HL-60/S4 treated with phorbol 12-myristate 13-acetate at 8.2 ng/mL for 4 days and 3 days (cell line): ENCODE data around the gene SPATA6L.

Source experiments
- in situ Hi-C: fragments of 300-500 bp; cut with MboI; formaldehyde crosslinking; loops from 2 replicates; pipeline ENCODE4 v1.15.0; 2022; ENCODE audit warnings: low sequenced_read_pairs

Gene SPATA6L

DNA sequence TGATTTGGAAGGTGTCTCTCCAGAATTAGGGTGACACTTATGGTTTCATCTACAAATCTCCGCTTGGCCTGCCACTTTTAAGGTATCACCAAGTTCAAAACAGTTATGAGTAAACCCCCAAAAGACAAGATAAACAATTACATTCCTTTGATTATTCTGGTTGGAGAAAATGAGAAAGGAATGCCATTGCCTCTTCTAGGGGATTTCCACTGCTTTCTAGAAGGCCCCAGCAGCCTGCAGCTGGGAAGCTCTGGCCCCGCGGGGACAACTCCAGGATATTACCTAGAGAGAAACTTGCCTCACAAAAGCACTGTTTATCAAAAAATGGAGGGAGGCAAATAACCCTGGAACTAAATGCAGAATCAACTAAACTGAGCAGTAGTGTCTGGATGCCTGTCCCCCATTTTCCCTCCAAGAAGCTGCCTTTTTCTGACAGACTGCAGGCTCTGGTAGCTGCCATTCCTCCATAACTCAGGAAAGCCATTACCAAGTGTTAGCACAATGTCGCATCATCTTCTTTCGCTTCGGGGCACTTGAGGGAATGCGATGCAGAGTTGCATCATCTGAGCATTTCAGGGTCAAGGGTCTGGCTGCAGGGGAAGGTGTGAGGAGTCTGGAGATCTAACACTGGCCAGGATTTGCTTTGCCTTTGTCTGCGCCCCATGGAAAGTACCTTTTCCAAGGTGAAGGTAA lies 75.7 kb downstream of the SPATA6L start:
- in situ Hi-C loops, result no loop called here

GRCh38 chr9:4588721-4589120 lies 77.6 kb downstream of the SPATA6L start:
- in situ Hi-C loops, result no loop called here

- in situ Hi-C loops, result no loop called here
Measured at GRCh38 chr9:4585135-4585534, 81.1 kb downstream of the SPATA6L start.

DNA sequence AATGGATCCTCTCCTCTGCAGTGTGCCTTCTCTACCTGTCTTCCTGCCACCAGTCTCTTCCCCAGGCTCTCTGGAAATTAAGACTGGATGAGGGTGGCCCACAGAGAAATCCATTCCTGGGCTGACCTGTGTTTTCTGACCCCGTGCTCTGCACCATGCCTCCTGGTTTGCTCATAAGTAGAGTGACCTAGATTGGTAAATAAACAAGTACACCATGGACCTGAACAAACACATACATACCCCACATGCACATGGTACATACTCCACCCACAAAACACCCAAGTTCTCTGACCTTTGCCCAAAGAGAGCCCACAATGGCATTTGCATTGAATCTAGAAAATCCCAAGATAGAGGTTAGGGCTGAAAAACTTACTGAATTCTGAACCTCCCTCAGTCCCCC lies 81.6 kb downstream of the SPATA6L start:
- in situ Hi-C loops, result no loop called here

DNA sequence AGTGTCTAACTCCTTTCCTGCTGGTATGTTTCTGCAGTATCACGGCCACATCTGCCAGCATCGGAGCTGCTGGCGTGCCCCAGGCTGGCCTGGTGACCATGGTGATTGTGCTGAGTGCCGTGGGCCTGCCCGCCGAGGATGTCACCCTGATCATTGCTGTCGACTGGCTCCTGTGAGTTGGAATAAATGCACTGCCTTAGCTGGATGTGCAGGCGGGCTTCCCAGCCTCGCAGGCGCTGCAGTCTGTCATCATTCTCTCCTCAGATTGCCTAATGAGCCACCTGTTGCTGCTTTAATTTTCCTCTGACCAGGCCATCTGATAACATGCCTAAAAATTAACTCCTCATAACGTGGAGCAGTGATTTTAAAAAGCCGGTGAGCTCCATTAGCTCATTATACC lies 83.3 kb downstream of the SPATA6L start:
- in situ Hi-C loops, result no loop called here

GRCh38 chr9:4581861-4582565 lies 84.3 kb downstream of the SPATA6L start:
- in situ Hi-C loops, result no loop called here

- in situ Hi-C loops, result no loop called here
Measured at GRCh38 chr9:4581035-4581760, 85.1 kb downstream of the SPATA6L start.

- in situ Hi-C loops, result no loop called here
Measured at GRCh38 chr9:4579001-4579400, 87.3 kb downstream of the SPATA6L start.

- in situ Hi-C loops, result no loop called here
Measured at GRCh38 chr9:4576448-4576847, 89.8 kb downstream of the SPATA6L start.

DNA sequence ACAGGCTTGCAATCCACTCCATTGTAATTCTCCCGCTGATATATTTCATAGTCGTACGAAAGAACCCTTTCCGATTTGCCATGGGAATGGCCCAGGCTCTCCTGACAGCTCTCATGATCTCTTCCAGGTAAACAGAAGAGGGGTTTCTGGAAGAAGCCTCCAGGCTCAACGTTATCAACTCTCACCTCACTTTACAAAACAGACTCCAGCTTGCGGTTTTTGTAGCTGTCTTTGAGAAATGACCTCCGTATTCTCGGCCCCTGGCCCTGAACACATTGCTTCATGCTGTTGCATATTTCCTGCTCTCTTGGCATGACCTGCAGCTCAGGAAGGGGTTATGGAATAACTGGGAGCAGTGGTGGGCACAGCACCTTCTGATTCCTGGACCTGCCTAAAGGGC lies 90.3 kb downstream of the SPATA6L start:
- in situ Hi-C loops, result no loop called here

- in situ Hi-C loops, result no loop called here
Measured at GRCh38 chr9:4574657-4575243, 91.5 kb downstream of the SPATA6L start.

- in situ Hi-C loops, result no loop called here
Measured at GRCh38 chr9:4573634-4574389, 92.5 kb downstream of the SPATA6L start.

GRCh38 chr9:4573176-4573575 lies 93.1 kb downstream of the SPATA6L start:
- in situ Hi-C loops, result no loop called here

DNA sequence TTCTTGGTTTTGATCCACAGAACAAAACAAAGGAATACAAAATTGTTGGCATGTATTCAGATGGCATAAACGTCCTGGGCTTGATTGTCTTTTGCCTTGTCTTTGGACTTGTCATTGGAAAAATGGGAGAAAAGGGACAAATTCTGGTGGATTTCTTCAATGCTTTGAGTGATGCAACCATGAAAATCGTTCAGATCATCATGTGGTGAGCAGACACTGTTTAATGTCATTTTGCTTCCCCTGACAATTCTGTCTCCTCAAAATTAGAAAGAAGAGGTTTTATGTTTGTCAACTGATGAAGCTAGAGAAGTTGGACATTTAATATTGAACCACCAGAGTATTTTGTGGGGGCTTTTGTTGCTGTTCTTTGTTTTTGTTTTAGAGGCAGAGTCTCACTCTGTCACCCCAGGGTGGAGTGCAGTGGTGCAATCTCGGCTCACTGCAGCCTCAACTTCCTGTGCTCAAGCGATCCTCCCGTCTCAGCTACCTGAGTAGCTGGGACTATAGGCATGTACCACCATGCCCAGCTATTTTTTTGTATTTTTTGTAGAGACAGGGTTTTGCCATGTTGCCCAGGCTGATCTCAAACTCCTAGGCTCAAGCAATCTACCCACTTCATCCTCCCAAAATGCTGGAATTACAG lies 94.0 kb downstream of the SPATA6L start:
- in situ Hi-C loops, result no loop called here

GRCh38 chr9:4569101-4569500 lies 97.2 kb downstream of the SPATA6L start:
- in situ Hi-C loops, result no loop called here

DNA sequence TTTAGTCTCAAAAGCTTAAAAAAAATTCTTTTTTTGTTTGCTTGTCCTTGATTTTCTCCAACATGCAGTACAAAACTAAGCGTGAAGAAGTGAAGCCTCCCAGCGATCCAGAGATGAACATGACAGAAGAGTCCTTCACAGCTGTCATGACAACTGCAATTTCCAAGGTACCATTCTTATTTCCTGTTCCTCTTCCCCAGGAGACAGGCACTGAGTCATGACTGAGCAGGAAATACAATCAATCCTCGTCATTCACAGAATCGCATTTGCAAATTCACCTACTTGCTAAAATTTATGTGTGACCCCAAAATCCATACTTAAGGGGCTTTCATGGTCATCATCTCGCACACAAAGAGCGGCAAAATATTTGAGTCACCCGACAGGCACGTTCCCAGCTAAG lies 98.7 kb downstream of the SPATA6L start:
- in situ Hi-C loops, result no loop called here

DNA sequence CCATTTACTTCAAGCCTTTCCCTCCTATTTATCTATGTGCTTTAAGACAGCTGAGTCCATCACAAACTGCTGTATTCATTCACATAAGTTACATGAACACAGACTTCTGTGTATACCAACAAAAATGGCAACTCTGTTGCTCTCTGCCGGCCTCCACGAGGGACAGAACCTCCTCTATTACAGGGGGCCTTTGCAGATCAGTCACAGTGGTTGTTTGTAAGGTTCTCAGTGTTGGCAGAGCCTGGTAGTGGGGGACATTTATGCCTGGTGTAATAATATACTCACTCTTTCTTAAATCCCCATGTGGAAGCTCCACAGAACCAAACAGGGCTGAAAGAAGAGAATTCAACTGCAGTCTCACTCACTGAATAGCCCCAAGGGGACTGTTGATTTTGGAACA lies 99.5 kb downstream of the SPATA6L start:
- in situ Hi-C loops, result no loop called here

DNA sequence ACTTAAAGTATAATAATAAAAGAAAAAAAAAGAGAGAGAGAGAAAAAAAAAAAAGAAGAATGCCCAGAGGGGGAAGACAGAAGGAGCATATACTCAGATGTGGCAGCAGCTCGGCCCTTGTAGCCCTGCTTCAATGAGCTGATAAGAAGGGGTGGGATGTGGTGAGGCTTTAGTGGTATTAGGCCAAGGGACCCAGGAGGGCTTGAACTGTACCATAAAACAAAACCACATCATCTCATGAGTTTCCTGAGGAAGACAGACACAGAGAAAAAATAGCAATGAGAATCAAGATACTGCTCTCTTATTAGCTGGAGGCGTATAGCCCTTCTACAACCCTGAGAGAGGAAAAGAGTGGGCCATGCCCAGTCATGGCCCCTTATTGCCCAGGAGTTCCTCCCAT lies 103.2 kb downstream of the SPATA6L start:
- in situ Hi-C loops, result no loop called here

- in situ Hi-C loops, result no loop called here
Measured at GRCh38 chr9:4559261-4560182, 106.8 kb downstream of the SPATA6L start.
